Adrenal gland (tissue), 5 donors: ENCODE data around the gene YARS1.

ENCODE experiments used
- CTCF ChIP-seq, 6 experiments: fragments of 450-650 bp in 4 of 6; fragments of 200-600 bp in 2 of 6; sonication (generic) in 1 of 6; IDR thresholded peaks; 1 replicate in 5 of 6; 2 replicates in 1 of 6; pipeline versions ENCODE4 v1.5.1 to v1.8.0; 2016 to 2021; ENCODE audit warnings: antibody characterized with exemption in 6 of 6, mild to moderate bottlenecking in 2 of 6, moderate library complexity in 1 of 6
- POLR2A ChIP-seq, 2 donors: fragments of 450-650 bp; IDR thresholded peaks; one replicate each; pipeline ENCODE4 v1.6.1; 2017; ENCODE audit warnings: antibody characterized with exemption in 2 of 2, mild to moderate bottlenecking in 2 of 2, moderate library complexity in 1 of 2
- donor health status: DM: no; HTN: no; CAD: no.

DNA sequence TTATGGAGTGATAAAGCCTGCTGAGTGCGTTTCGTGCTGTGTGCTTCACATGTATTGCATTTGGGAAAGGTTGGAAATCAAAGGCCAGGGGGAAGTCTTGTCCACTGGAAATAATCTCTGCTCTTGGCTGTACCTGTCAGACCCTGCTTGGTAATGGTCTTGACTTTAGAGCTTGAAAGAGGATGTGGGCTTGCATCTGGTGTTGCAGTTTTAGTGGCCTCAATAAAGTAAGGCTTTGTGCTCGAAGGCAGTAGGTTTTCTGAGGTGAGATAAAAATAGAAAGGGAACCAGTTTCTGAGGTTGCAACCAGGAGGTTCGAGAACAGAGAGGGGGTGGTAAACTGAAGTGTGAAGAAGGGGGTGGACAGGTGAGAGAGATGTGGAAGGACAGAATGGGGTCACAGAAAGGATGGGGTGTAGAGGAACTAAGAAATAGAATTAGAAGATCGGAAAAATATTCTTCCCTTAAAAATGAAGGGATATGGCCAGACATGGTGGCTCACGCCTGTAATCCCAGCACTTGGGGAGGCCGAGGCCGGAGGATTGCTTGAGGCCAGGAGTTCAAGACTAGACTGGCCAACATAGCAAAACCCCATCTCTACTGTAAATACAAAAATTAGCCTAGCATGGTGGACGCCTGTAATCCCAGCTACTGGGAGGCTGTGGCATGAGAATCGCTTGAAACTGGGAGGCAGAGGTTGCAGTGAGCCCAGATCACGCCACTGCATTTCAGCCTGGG is 1.8 kb upstream of the YARS1 start:
- TF ChIP-seq CTCF (IDR thresholded peaks at IDR 0.05) (no peak), POLR2A (IDR thresholded peaks at IDR 0.05) (no peak)
